Urinary bladder (tissue), 4 donors: ENCODE results near the gene CACNA1C. TPM values are rescaled to one million over a fixed set of nuclear protein-coding genes. Genes with fewer than 3 reads are reported as not detected.
"Not testable (repeated sequence)": the region's sequence is repeated elsewhere in the genome, so short reads cannot be mapped to it uniquely, and the experiment has no call there.

Experiments
- DNase-seq: peaks from one replicate; pipeline ENCODE4 v3.0.0-alpha.2; 2015; ENCODE audit errors: extremely low spot score
- H3K27ac ChIP-seq: one replicate; pipeline ENCODE4 v1.5.1; 2013; ENCODE audit warnings: low read depth, mild to moderate bottlenecking, moderate library complexity
- H3K36me3 ChIP-seq: one replicate; pipeline ENCODE4 v1.6.1; 2013; ENCODE audit warnings: mild to moderate bottlenecking, moderate library complexity; ENCODE audit not compliant: insufficient read depth
- H3K4me1 ChIP-seq: one replicate; pipeline ENCODE4 v1.6.1; 2013; ENCODE audit warnings: mild to moderate bottlenecking, moderate library complexity; ENCODE audit not compliant: insufficient read depth
- H3K4me3 ChIP-seq: one replicate; pipeline ENCODE4 v1.5.1; 2013; ENCODE audit warnings: low read depth, low read length
- WGBS: extraction: QIAGEN DNeasy Blood & Tissue Kit; methylation state at CpG from one replicate; pipeline ENCODE4 v1.1.7; 2013; 5-methylcytosine and 5-hydroxymethylcytosine counted together
- polyA plus RNA-seq: library from polyadenylated mRNA; stranded (reverse); fragments of 200-250 nt; gene quantifications from one replicate; pipeline ENCODE4 v1.2.3, GENCODE V29; 2013
- total RNA-seq: library from RNA; depleted of rRNA; stranded (reverse); fragments of >200 nt; gene quantifications from one replicate; pipeline ENCODE4 v1.2.3, GENCODE V29; 2014
- donor health status: healthy with polysubstance abuse.
- donor health status: healthy.

The CACNA1C gene
- total and polyA plus RNA-seq, 2 donors, result 25.7 to 34.5 TPM

GRCh38 chr12:2099595-2099994 is 46.8 kb downstream of the CACNA1C start:
- Histone ChIP-seq H3K27ac (no peak overlapping the region), H3K4me3 (no peak overlapping the region), H3K4me1 (no peaks in the 10 kb centered on the region), H3K36me3 (no peaks in the 10 kb centered on the region)
- no peak for DNase-seq
- WGBS, result 89% methylated on average over 4 of the region's 4 CpGs

DNA sequence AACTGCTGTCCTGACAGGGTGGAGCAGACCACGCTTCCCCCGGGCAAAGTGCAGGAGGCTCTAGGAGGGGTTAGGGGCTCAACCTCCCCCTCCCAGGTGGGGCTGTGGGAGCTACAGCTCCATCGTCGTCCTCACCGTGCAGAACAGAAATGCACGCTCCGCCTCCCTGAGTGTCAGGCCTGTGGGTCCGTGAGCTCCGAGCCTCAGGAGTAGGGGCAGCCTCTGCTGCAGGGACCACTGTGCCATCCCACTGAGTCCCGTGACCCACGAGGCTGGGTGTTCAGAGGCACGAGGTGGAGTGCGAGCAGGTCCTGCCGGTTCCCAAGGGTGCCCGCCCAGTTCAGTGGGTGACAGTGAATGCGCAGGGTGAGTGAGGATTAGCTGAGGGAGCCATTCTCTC is 48.6 kb downstream of the CACNA1C start:
- WGBS, result 84% methylated on average over 16 of the region's 16 CpGs
- H3K27ac ChIP-seq, result no peak overlapping the region
- no peaks in the 10 kb centered on the region for H3K4me1 ChIP-seq

GRCh38 chr12:2101771-2102170 is 49.0 kb downstream of the CACNA1C start:
- DNase-seq, result no peak
- no peak overlapping the region for H3K4me3 ChIP-seq
- 51% methylated on average over 3 of the region's 3 CpGs for WGBS
- no peak overlapping the region for H3K27ac ChIP-seq
- no peaks in the 10 kb centered on the region for H3K4me1 ChIP-seq
- H3K36me3 ChIP-seq, result no peaks in the 10 kb centered on the region

More for the DNA sequence above, 48.6 kb downstream of the CACNA1C start:
- Histone ChIP-seq H3K4me3 (no peak overlapping the region), H3K36me3 (no peaks in the 10 kb centered on the region)
- no peak for DNase-seq

- 84% methylated on average over 5 of the region's 5 CpGs for WGBS
Measured at GRCh38 chr12:2102736-2103135, 49.9 kb downstream of the CACNA1C start.

DNA sequence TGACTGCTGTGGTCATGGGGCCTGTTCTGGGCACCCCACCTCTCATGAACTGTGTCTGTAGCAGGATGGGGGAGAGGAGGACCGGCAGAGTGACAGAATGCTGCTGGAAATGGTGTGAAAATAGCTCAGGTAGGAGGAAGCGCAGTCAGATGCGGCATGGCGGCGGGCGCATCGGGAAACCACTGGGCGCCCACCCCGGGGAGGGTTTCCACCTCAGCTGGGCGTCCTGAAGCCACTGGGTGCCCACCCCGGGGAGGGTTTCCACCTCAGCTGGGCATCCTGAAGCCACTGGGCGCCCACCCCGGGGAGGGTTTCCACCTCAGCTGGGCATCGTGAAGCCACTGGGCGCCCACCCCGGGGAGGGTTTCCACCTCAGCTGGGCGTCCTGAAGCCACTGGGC is 52.6 kb downstream of the CACNA1C start:
- not testable (repeated sequence) for DNase-seq, H3K4me1 ChIP-seq, H3K4me3 ChIP-seq, H3K27ac ChIP-seq, H3K36me3 ChIP-seq
- 96% methylated on average over 17 of the region's 17 CpGs for WGBS

More at GRCh38 chr12:2102736-2103135, 49.9 kb downstream of the CACNA1C start:
- DNase-seq, H3K27ac ChIP-seq, H3K36me3 ChIP-seq, H3K4me3 ChIP-seq, H3K4me1 ChIP-seq: not testable (repeated sequence)

DNA sequence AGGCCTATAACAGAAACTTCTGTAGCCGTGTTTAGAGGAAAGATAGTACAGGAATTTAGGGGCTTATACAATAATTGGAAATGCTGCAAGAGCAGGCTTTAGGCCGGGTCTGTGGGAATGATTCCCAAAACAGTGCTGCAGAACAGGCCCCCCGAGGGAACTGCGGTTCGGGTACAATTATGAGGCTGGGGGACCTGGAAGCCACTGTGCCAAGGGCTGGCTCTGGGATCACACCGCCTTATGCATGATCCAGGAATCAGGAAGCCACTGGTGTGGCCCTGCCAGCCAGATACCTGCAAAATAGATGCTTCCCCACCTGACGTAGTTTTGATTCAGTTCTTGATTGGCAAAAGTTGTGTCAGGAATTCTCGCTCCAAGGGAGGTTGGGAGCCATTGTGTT is 55.4 kb downstream of the CACNA1C start:
- WGBS, result 75% methylated on average over 8 of the region's 8 CpGs

DNA sequence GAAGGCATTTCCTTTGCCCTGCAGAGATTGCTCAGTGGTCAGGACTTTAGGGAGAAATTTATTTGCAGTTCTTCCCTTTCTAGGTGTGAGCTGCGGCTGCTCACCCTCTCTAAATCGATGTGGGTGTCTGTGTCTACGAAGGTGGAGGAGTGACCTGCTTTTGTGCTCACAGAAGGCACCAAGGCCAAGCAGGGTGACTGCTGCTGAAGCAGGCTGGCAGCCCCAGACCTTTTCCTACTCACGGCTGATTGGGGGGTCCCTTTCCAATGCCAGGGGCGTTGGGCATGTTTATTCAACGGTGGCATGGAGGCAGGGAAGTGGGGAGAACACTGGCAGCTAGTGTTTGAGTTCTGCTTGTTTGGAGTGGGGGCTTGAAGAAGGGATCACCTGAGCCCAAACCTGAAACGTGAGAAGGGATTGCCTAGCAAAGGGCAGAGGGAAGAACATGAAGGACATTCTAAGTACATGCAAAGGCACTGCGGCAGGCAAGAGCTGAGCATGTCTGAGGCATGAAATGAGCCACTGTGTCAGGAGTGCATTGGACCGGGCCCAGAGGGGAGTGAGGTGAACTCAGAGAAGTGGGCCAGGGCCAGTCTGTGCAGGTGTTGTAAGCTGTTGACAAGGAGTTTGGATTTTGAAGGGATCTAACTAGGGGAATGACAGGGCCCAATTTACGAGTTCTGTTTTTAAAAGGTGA is 56.3 kb downstream of the CACNA1C start:
- Histone ChIP-seq H3K27ac (no peak overlapping the region), H3K4me1 (no peaks in the 10 kb centered on the region), H3K36me3 (no peaks in the 10 kb centered on the region), H3K4me3 (no peak overlapping the region)
- DNase-seq, result no peak
- WGBS, result 91% methylated on average over 10 of the region's 10 CpGs

More for the DNA sequence above, 55.4 kb downstream of the CACNA1C start:
- no peaks in the 10 kb centered on the region for H3K4me1 ChIP-seq
- no peak for DNase-seq
- H3K36me3 ChIP-seq, result no peaks in the 10 kb centered on the region
- H3K4me3 ChIP-seq, result no peak overlapping the region
- no peak overlapping the region for H3K27ac ChIP-seq

DNA sequence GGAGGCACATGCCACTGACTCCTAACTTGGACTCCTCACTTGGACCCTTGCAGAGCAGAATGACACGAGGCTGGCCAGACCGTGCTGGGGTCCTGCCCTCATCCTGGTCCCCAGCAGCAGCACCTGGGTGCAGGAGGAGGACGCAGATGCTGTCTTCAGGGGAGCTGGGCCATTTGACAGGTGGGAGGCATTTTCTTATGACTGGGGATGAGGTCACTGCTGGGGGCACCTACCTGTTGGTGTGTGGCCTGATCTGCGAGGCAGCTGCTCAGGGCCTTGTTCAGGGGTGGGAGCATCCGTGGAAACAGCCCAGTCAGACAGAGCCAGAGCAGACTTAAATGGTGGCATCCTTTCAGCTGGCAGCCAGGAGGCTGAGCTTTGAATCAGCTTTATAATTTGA is 57.3 kb downstream of the CACNA1C start:
- Histone ChIP-seq H3K4me1 (no peaks in the 10 kb centered on the region), H3K36me3 (no peaks in the 10 kb centered on the region), H3K27ac (no peak overlapping the region), H3K4me3 (no peak overlapping the region)
- no peak for DNase-seq
- WGBS, result 80% methylated on average over 5 of the region's 5 CpGs

GRCh38 chr12:2110849-2111566 is 58.2 kb downstream of the CACNA1C start:
- Histone ChIP-seq H3K36me3 (no peaks in the 10 kb centered on the region), H3K27ac (no peak overlapping the region), H3K4me1 (no peaks in the 10 kb centered on the region), H3K4me3 (no peak overlapping the region)
- WGBS, result 82% methylated on average over 16 of the region's 16 CpGs
- DNase-seq, result no peak

- Histone ChIP-seq H3K27ac (no peak overlapping the region), H3K36me3 (no peaks in the 10 kb centered on the region), H3K4me3 (no peak overlapping the region), H3K4me1 (no peaks in the 10 kb centered on the region)
- no peak for DNase-seq
- WGBS, result 74% methylated on average over 13 of the region's 13 CpGs
Measured at GRCh38 chr12:2111826-2112225, 59.0 kb downstream of the CACNA1C start.

- Histone ChIP-seq H3K27ac (no peak overlapping the region), H3K4me1 (no peaks in the 10 kb centered on the region), H3K4me3 (no peak overlapping the region), H3K36me3 (no peaks in the 10 kb centered on the region)
- WGBS, result 93% methylated on average over 7 of the region's 7 CpGs
- no peak for DNase-seq
Measured at GRCh38 chr12:2112401-2112800, 59.6 kb downstream of the CACNA1C start.

DNA sequence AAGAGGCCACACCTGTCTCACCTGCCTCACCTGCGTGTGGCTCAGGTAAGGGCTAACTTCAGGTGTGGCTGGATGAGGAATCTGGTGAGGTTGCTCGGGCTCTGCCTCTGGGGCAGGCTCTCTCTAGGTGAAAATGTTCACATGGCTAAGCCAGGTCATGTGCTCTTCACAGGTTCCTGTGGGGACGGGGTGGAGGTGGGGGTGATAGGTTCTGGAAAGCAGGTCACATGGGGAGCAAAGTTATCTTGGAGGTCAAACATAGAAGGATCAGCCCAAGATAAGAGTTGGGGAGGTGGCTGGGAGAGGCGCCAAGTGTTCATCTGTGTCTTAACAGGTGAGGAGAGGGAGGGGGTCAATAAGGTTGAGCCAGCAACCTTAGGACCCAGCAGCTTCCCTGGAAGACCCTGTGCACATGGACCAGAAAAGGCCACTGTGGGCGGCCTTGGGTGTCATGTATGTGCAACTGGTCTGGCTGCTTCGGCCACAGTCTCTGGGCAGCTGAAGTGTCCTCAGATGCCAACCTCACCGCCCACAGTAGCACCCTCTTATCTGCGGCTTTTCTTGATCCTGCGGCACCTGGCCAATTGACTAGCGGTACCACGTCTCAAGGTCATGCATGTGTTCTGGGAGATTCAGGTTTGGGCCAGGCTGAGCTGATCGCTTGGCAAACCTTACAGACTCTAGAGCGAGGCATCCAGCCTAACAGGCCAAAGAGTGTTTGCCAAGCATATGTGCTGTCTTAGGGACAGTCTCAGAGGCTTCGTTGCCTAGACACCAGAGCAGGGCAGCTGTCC is 60.5 kb downstream of the CACNA1C start:
- Histone ChIP-seq H3K27ac (no peak overlapping the region), H3K36me3 (no peaks in the 10 kb centered on the region), H3K4me3 (no peak overlapping the region), H3K4me1 (no peaks in the 10 kb centered on the region)
- no peak for DNase-seq
- WGBS, result 84% methylated on average over 14 of the region's 14 CpGs

- Histone ChIP-seq H3K4me1 (no peaks in the 10 kb centered on the region), H3K4me3 (no peak overlapping the region), H3K27ac (no peak overlapping the region), H3K36me3 (no peaks in the 10 kb centered on the region)
- WGBS, result 68% methylated on average over 2 of the region's 2 CpGs
- no peak for DNase-seq
Measured at GRCh38 chr12:2114071-2114470, 61.3 kb downstream of the CACNA1C start.
